Measurements from ENCODE around the gene ZNF668. TPM values are rescaled to one million over a fixed set of nuclear protein-coding genes. Genes with fewer than 3 reads are reported as not detected.
"Not testable (repeated sequence)": the region's sequence is repeated elsewhere in the genome, so short reads cannot be mapped to it uniquely, and the experiment has no call there.

The ZNF668 gene
- total RNA-seq, 6 experiments from 2014 or later: 15.0 to 24.5 (median 17.5) TPM

GRCh38 chr16:31020536-31020935 is 53.5 kb downstream of the ZNF668 start:
- H3K36me3 Mint-ChIP-seq (ENCODE audit: low read depth): no peaks in the 10 kb centered on the region
- no peak for TF ChIP-seq CTCF (IDR thresholded peaks at IDR 0.05)
- DNase-seq: no peak
- H3K9me3 Mint-ChIP-seq: no peaks in the 10 kb centered on the region
- H3K27ac Mint-ChIP-seq: no peak overlapping the region
- no peak overlapping the region for H3K4me3 Mint-ChIP-seq
- peaks cover 4% of the 10 kb centered on the region; the same call in 1 of the 2 replicates for H3K4me1 Mint-ChIP-seq (ENCODE audit: low read depth)
- H3K27me3 Mint-ChIP-seq (ENCODE audit: insufficient read depth): peaks cover 2% of the 10 kb centered on the region; the same call in 1 of the 2 replicates

DNA sequence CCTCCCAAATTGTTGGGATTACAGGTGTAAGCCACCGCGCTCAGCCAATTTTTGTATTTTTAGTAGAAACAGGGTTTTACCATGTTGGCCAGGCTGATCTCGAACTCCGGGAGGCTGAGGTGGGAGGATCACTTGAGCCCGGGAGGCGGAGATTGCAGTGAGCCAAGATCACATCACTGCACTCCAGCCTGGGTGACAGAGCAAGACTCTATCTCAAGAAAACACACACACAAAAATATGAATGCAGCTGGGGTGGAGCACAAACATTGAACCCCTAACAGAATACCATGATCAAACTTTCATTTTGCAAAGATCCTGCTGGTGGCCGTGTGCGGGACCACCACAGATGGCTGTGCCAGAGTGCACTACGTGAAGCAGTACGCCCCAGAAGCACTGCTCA is 56.3 kb downstream of the ZNF668 start:
- not testable (repeated sequence) for H3K36me3 Mint-ChIP-seq (ENCODE audit: low read depth); H3K4me1 Mint-ChIP-seq (ENCODE audit: low read depth)

DNA sequence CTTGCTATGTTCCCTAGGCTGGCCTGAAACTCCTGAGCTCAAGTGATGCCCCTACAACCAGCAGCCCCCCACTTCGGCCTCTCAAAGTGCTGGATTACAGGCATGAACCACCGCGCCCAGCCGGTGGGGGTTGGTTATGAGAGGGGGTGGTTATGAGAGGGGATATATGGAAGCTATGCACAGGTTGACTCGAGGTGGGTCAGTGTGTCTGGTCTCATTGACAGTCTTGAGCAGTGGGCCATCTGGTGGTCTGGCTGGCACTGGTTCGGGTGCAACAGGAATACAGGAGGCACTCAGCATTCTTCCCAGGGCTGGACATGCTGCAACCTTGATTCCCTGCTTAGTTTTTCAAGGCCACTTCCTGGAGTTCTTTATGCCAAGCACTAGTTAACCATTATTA is 58.0 kb downstream of the ZNF668 start:
- no peaks in the 10 kb centered on the region for H3K36me3 Mint-ChIP-seq (ENCODE audit: low read depth)
- H3K27me3 Mint-ChIP-seq (ENCODE audit: insufficient read depth): peaks cover 9% of the 10 kb centered on the region
- no peaks in the 10 kb centered on the region for H3K4me1 Mint-ChIP-seq (ENCODE audit: low read depth)
- H3K9me3 Mint-ChIP-seq: no peaks in the 10 kb centered on the region
- DNase-seq: no peak
- H3K27ac Mint-ChIP-seq: no peak overlapping the region
- TF ChIP-seq CTCF (IDR thresholded peaks at IDR 0.05): 0 out of 2 replicates have a peak, but pooled peaks have one; percentile 10
- no peak overlapping the region for H3K4me3 Mint-ChIP-seq

More for the DNA sequence above, 56.3 kb downstream of the ZNF668 start:
- not testable (repeated sequence) for H3K9me3 Mint-ChIP-seq; DNase-seq; H3K27ac Mint-ChIP-seq; H3K4me3 Mint-ChIP-seq; H3K27me3 Mint-ChIP-seq (ENCODE audit: insufficient read depth)

GRCh38 chr16:31013292-31013691 is 60.7 kb downstream of the ZNF668 start:
- peaks cover 19% of the 10 kb centered on the region for H3K4me1 Mint-ChIP-seq (ENCODE audit: low read depth)
- H3K4me3 Mint-ChIP-seq; H3K36me3 Mint-ChIP-seq (ENCODE audit: low read depth); H3K27me3 Mint-ChIP-seq (ENCODE audit: insufficient read depth); H3K9me3 Mint-ChIP-seq; H3K27ac Mint-ChIP-seq; DNase-seq: not testable (repeated sequence)

DNA sequence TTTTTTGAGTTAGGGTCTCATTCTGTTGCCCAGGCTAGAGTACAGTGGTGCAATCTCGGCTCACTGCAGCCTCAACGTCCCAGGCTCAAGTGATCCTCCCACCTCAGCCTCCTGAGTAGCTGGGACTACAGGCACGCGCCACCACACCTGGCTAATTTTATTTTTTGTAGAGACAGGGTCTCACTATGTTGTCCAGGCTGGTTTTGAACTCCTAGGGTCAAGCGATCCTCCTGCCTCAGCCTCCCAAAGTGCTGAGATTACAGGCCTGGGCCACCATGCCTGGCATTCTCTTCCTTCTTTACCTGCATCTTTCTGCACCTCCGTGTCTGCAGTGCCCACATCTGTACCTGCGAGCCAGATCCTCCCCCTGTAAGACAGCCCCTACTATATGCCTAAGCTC is 62.2 kb downstream of the ZNF668 start:
- H3K27me3 Mint-ChIP-seq (ENCODE audit: insufficient read depth): not testable (repeated sequence)
- H3K4me3 Mint-ChIP-seq: peak overlapping the region; percentile 81

More for the DNA sequence above, 62.2 kb downstream of the ZNF668 start:
- DNase-seq; H3K27ac Mint-ChIP-seq; H3K36me3 Mint-ChIP-seq (ENCODE audit: low read depth); H3K9me3 Mint-ChIP-seq: not testable (repeated sequence)
- peaks cover 31% of the 10 kb centered on the region for H3K4me1 Mint-ChIP-seq (ENCODE audit: low read depth)

Other genes starting within 250 kb of the ZNF668 start
- gene BCL7C, start 180.2 kb downstream of the ZNF668 start, total RNA-seq (2021; fragmentation: NEBNext Ultra II Directional; extraction: Animal tissue kit (Norgen Biotek cat#: 25700)): 10 to 100 TPM; 42.7 to 52.7 (median 48.4) TPM
- 10 to 100 TPM; 12.0 to 16.3 (median 14.0) TPM for gene CTF1, start 177.6 kb downstream of the ZNF668 start, total RNA-seq (2021; fragmentation: NEBNext Ultra II Directional; extraction: Animal tissue kit (Norgen Biotek cat#: 25700))
- gene FBXL19, start 150.7 kb downstream of the ZNF668 start, total RNA-seq (2021; fragmentation: NEBNext Ultra II Directional; extraction: Animal tissue kit (Norgen Biotek cat#: 25700)): 10 to 100 TPM; 21.9 to 25.8 (median 23.4) TPM
- gene ORAI3, start 125.2 kb downstream of the ZNF668 start, total RNA-seq (2021; fragmentation: NEBNext Ultra II Directional; extraction: Animal tissue kit (Norgen Biotek cat#: 25700)): 10 to 100 TPM; 15.2 to 26.2 (median 18.4) TPM
- 10 to 100 TPM; 13.4 to 15.8 (median 14.4) TPM for gene SETD1A, start 116.5 kb downstream of the ZNF668 start, total RNA-seq (2021; fragmentation: NEBNext Ultra II Directional; extraction: Animal tissue kit (Norgen Biotek cat#: 25700))
- gene HSD3B7, start 89.0 kb downstream of the ZNF668 start, total RNA-seq (2021; fragmentation: NEBNext Ultra II Directional; extraction: Animal tissue kit (Norgen Biotek cat#: 25700)): 10 to 100 TPM; 15.1 to 24.6 (median 18.6) TPM
- gene STX1B, start 63.6 kb downstream of the ZNF668 start, total RNA-seq (2021; fragmentation: NEBNext Ultra II Directional; extraction: Animal tissue kit (Norgen Biotek cat#: 25700)): 1 to 10 TPM; 6.7 to 9.9 (median 7.1) TPM
- 10 to 100 TPM; 56.3 to 71.2 (median 64.2) TPM for gene STX4, start 40.7 kb downstream of the ZNF668 start, total RNA-seq (2021; fragmentation: NEBNext Ultra II Directional; extraction: Animal tissue kit (Norgen Biotek cat#: 25700))
- 10 to 100 TPM; 13.0 to 16.3 (median 14.7) TPM for gene ZNF646, start 182 bp upstream of the ZNF668 start, total RNA-seq (2021; fragmentation: NEBNext Ultra II Directional; extraction: Animal tissue kit (Norgen Biotek cat#: 25700))
- gene PRSS53, start 14.7 kb upstream of the ZNF668 start, total RNA-seq (2021; fragmentation: NEBNext Ultra II Directional; extraction: Animal tissue kit (Norgen Biotek cat#: 25700)): 1 to 10 TPM in 5 of 6 experiments, under 1 TPM in 1; 0.85 to 2.6 (median 1.4) TPM
- gene VKORC1, start 20.6 kb upstream of the ZNF668 start, total RNA-seq (2021; fragmentation: NEBNext Ultra II Directional; extraction: Animal tissue kit (Norgen Biotek cat#: 25700)): 100 to 1,000 TPM; 123 to 184 (median 130) TPM
- 10 to 100 TPM; 56.8 to 64.8 (median 59.4) TPM for gene BCKDK, start 34.1 kb upstream of the ZNF668 start, total RNA-seq (2021; fragmentation: NEBNext Ultra II Directional; extraction: Animal tissue kit (Norgen Biotek cat#: 25700))
- 10 to 100 TPM; 28.1 to 31.8 (median 29.6) TPM for gene KAT8, start 43.4 kb upstream of the ZNF668 start, total RNA-seq (2021; fragmentation: NEBNext Ultra II Directional; extraction: Animal tissue kit (Norgen Biotek cat#: 25700))
- gene PRSS8, start 61.5 kb upstream of the ZNF668 start, total RNA-seq (2021; fragmentation: NEBNext Ultra II Directional; extraction: Animal tissue kit (Norgen Biotek cat#: 25700)): not detected
- under 1 TPM in 4 of 6 experiments, not detected in 2; 0.38 to 0.60 (median 0.47) TPM for gene PRSS36, start 75.8 kb upstream of the ZNF668 start, total RNA-seq (2021; fragmentation: NEBNext Ultra II Directional; extraction: Animal tissue kit (Norgen Biotek cat#: 25700))
- gene FUS, start 105.9 kb upstream of the ZNF668 start, total RNA-seq (2021; fragmentation: NEBNext Ultra II Directional; extraction: Animal tissue kit (Norgen Biotek cat#: 25700)): 100 to 1,000 TPM; 275 to 504 (median 422) TPM
- 10 to 100 TPM; 13.0 to 23.1 (median 22.5) TPM for gene PYCARD, start 128.5 kb upstream of the ZNF668 start, total RNA-seq (2021; fragmentation: NEBNext Ultra II Directional; extraction: Animal tissue kit (Norgen Biotek cat#: 25700))
- gene TRIM72, start 139.9 kb upstream of the ZNF668 start, total RNA-seq (2021; fragmentation: NEBNext Ultra II Directional; extraction: Animal tissue kit (Norgen Biotek cat#: 25700)): under 1 TPM in 1 of 6 experiments, not detected in 5; 0.05 TPM
- gene PYDC1, start 142.9 kb upstream of the ZNF668 start, total RNA-seq (2021; fragmentation: NEBNext Ultra II Directional; extraction: Animal tissue kit (Norgen Biotek cat#: 25700)): not detected
- not detected for gene ITGAM, start 185.7 kb upstream of the ZNF668 start, total RNA-seq (2021; fragmentation: NEBNext Ultra II Directional; extraction: Animal tissue kit (Norgen Biotek cat#: 25700))